Erythroblast (primary cell): ENCODE measurements around the gene SCN2A.

Experiments
- GATA1 ChIP-seq: IDR thresholded peaks from 2 replicates; pipeline ENCODE4 v1.6.1; 2011; ENCODE audit warnings: low read depth, mild to moderate bottlenecking, control low read depth, low read length, moderate library complexity
- POLR2A ChIP-seq: IDR thresholded peaks from 2 replicates; pipeline ENCODE4 v1.6.1; 2011; ENCODE audit warnings: mild to moderate bottlenecking, low read length

GRCh38 chr2:165197346-165197745, 41.9 kb upstream of the SCN2A start:
- TF ChIP-seq POLR2A, result no peak
- TF ChIP-seq GATA1, result no peak
